Neural crest cell (in vitro differentiated cells): ENCODE data around the gene DBNDD1. TPM values are rescaled to one million over a fixed set of nuclear protein-coding genes. Genes with fewer than 3 reads are reported as not detected.
A peak's percentile ranks its signal among the peaks of the same experiment; 100 is the strongest.

Experiments used
- DNase-seq: peaks from one replicate; pipeline ENCODE4 v3.0.0; 2021; ENCODE audit warnings: low read depth, mixed read lengths, low spot score
- H3K27ac Mint-ChIP-seq: one replicate; pipeline ENCODE4 v1.8.0; 2021; ENCODE audit warnings: mild to moderate bottlenecking, mixed read lengths; ENCODE audit not compliant: unreplicated experiment
- H3K27me3 Mint-ChIP-seq: 2 replicates; pipeline ENCODE4 v1.8.0; 2021; ENCODE audit warnings: low read depth, mild to moderate bottlenecking, mixed read lengths
- H3K36me3 Mint-ChIP-seq: 2 replicates; pipeline ENCODE4 v1.8.0; 2021; ENCODE audit warnings: low read depth, mild to moderate bottlenecking, mixed read lengths
- H3K4me1 Mint-ChIP-seq: 2 replicates; pipeline ENCODE4 v1.8.0; 2021; ENCODE audit warnings: mixed read lengths
- H3K4me3 Mint-ChIP-seq: one replicate; pipeline ENCODE4 v1.8.0; 2021; ENCODE audit warnings: mild to moderate bottlenecking, mixed read lengths
- H3K9me3 Mint-ChIP-seq: 2 replicates; pipeline ENCODE4 v1.8.0; 2021; ENCODE audit warnings: mixed read lengths
- total RNA-seq: library from RNA; stranded (reverse); gene quantifications from 2 replicates; pipeline ENCODE4 v1.2.1, GENCODE V29; 2021
- TF ChIP-seq, protein P1 (sequence below): fragments of 200-600 bp; sonication (generic); conservative IDR thresholded peaks from 2 replicates; pipeline ENCODE4 v1.5.0; 2021; ENCODE audit warnings: antibody characterized with exemption, mild to moderate bottlenecking

Gene DBNDD1
- total RNA-seq, 1 donor from 2014 or later, result 4.9 TPM

DNA sequence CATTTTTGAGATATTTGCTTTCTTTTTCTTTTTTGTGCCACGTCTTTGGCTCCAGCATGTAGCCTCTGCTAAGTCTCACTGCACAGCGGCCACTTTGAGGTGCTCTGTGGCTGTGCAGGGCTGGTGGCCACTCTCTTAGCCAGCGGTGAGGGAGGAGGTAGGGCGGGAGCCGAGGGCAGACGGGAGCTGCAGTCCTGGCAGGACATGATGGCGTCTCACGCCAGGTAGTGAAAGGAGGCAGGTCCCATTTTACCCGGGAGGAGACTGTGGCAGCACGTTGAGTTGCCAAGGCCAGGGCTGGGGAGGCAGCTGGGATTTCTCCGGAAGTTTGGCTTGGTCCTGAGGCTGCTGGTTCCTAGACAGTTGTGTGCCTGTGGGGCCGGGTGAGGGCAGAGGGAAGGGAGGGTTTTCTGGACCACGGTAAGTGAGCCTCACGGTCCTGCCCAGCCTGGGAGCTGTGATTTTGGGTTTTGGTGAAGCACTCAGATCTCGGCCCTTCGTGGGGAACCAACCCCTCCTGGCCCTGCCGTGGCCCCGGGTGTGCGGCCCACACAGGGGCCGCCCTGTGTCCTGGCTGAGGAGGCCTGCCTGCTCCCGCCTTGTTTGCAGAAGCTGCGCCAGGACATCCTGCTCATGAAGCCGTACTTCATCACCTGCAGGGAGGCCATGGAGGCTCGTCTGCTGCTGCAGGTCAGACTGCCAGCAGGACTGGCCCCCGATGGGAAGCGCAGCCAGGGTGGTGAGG, 56.3 kb downstream of the DBNDD1 start:
- no peak overlapping the region for H3K4me3 Mint-ChIP-seq
- no peaks in the 10 kb centered on the region for H3K9me3 Mint-ChIP-seq
- H3K27ac Mint-ChIP-seq, result no peak overlapping the region
- no peaks in the 10 kb centered on the region for H3K27me3 Mint-ChIP-seq
- DNase-seq, result no peak
- TF ChIP-seq, protein P1, sequence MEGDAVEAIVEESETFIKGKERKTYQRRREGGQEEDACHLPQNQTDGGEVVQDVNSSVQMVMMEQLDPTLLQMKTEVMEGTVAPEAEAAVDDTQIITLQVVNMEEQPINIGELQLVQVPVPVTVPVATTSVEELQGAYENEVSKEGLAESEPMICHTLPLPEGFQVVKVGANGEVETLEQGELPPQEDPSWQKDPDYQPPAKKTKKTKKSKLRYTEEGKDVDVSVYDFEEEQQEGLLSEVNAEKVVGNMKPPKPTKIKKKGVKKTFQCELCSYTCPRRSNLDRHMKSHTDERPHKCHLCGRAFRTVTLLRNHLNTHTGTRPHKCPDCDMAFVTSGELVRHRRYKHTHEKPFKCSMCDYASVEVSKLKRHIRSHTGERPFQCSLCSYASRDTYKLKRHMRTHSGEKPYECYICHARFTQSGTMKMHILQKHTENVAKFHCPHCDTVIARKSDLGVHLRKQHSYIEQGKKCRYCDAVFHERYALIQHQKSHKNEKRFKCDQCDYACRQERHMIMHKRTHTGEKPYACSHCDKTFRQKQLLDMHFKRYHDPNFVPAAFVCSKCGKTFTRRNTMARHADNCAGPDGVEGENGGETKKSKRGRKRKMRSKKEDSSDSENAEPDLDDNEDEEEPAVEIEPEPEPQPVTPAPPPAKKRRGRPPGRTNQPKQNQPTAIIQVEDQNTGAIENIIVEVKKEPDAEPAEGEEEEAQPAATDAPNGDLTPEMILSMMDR, result no peak
- H3K4me1 Mint-ChIP-seq, result peaks cover 8% of the 10 kb centered on the region
- H3K36me3 Mint-ChIP-seq, result peaks cover 13% of the 10 kb centered on the region

- DNase-seq, result no peak
- TF ChIP-seq, protein P1, result no peak
- peaks cover 13% of the 10 kb centered on the region for H3K36me3 Mint-ChIP-seq
- no peak overlapping the region for H3K27ac Mint-ChIP-seq
- no peaks in the 10 kb centered on the region for H3K9me3 Mint-ChIP-seq
- H3K4me3 Mint-ChIP-seq, result no peak overlapping the region
- peaks cover 9% of the 10 kb centered on the region for H3K4me1 Mint-ChIP-seq
- no peaks in the 10 kb centered on the region for H3K27me3 Mint-ChIP-seq
These were observed 57.3 kb downstream of the DBNDD1 start for GRCh38 chr16:89961920-89962319.

GRCh38 chr16:89960966-89961365, 58.3 kb downstream of the DBNDD1 start:
- TF ChIP-seq, protein P1, result no peak
- Mint-ChIP-seq H3K36me3 (peaks cover 14% of the 10 kb centered on the region), H3K27ac (no peak overlapping the region), H3K4me1 (peaks cover 5% of the 10 kb centered on the region), H3K9me3 (no peaks in the 10 kb centered on the region), H3K4me3 (no peak overlapping the region), H3K27me3 (no peaks in the 10 kb centered on the region)
- no peak for DNase-seq

GRCh38 chr16:89958596-89958995, 60.7 kb downstream of the DBNDD1 start:
- H3K27me3 Mint-ChIP-seq, result no peaks in the 10 kb centered on the region
- no peak for DNase-seq
- TF ChIP-seq, protein P1, result no peak
- H3K27ac Mint-ChIP-seq, result no peak overlapping the region
- no peak overlapping the region for H3K4me3 Mint-ChIP-seq
- H3K9me3 Mint-ChIP-seq, result no peaks in the 10 kb centered on the region
- peaks cover 14% of the 10 kb centered on the region for H3K36me3 Mint-ChIP-seq
- H3K4me1 Mint-ChIP-seq, result peaks cover 5% of the 10 kb centered on the region

DNA sequence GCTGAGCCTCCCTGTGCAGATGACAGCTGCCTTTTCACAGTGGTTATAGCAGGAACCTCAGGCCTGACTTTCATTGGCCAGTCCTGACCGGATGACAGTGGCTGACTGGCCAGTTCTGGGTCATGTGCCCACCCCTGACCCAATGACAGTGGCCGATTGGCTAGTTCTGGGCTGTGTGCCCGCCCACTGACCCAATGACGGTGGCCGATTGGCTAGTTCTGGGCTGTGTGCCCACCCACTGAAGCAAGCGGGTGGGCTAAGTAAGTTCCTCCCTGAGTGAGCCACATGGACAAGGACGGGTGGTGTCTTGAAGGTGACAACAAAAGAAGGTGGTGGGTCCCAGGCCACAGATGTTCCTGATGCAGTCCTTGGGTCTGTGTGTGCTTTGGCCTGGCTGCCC, 61.2 kb downstream of the DBNDD1 start:
- no peaks in the 10 kb centered on the region for H3K27me3 Mint-ChIP-seq
- H3K4me1 Mint-ChIP-seq, result peaks cover 5% of the 10 kb centered on the region
- H3K9me3 Mint-ChIP-seq, result no peaks in the 10 kb centered on the region
- H3K27ac Mint-ChIP-seq, result peak overlapping the region; percentile 83
- TF ChIP-seq, protein P1, result no peak
- H3K36me3 Mint-ChIP-seq, result peaks cover 14% of the 10 kb centered on the region
- peak; percentile 35 for DNase-seq
- H3K4me3 Mint-ChIP-seq, result no peak overlapping the region
